ENCODE data around the gene MCAM.

MCAM gene

GRCh38 chr11:119320776-119321524 is 4.0 kb upstream of the MCAM start:
- TF ChIP-seq CTCF (IDR thresholded peaks at IDR 0.05), result no peak

- TF ChIP-seq CTCF (IDR thresholded peaks at IDR 0.05), result no peak
These were observed 3.4 kb upstream of the MCAM start for GRCh38 chr11:119320240-119320775.

GRCh38 chr11:119319700-119320239 is 2.8 kb upstream of the MCAM start:
- no peak for TF ChIP-seq CTCF (IDR thresholded peaks at IDR 0.05)

GRCh38 chr11:119319136-119319699 is 2.3 kb upstream of the MCAM start:
- no peak for TF ChIP-seq CTCF (IDR thresholded peaks at IDR 0.05)

- no peak for TF ChIP-seq CTCF (IDR thresholded peaks at IDR 0.05)
These were observed 1.6 kb upstream of the MCAM start for GRCh38 chr11:119318240-119319135.

GRCh38 chr11:119317592-119318239 is 786 bp upstream of the MCAM start:
- no peak for TF ChIP-seq CTCF (IDR thresholded peaks at IDR 0.05)

Data from LNCAP (cell line).